Anterior cingulate cortex (tissue), 58 donors: Measurements from ENCODE around the gene PTPRN2.

Experiments used
- DNase-seq, 58 donors: peaks; one replicate each; lab custom pipeline; 2025; lab: John Stamatoyannopoulos, UW

The PTPRN2 gene

GRCh38 chr7:157587805-157588560, 999.6 kb downstream of the PTPRN2 start:
- peak in 2 of 58 donors; percentile 23 to 36 for DNase-seq

GRCh38 chr7:157587051-157587804, 1000.4 kb downstream of the PTPRN2 start:
- no peak for DNase-seq

DNA sequence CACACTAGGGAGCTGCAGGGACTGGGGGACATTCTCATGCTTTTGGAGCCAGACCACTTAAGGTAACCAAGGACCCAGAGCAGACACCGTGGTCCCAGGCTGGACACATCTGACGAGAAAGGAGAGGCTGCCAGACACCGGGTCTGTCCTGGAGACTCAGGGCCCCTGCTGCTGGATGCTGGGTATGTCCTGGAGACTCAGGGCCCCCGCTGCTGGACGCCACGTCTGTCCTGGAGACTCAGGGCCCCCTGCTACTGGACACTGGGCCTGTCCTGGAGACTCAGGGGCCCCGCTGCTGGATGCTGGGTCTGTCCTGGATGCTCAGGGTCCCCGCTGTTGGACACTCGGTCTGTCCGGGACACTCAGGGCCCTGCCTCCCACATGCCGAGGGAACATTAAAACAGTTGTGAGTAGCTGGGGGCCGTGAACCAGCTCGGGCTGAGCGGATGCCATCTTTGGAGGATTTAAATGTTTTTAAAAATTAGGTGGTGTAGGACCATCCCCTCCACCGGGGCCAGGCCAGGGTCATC, 1001.1 kb downstream of the PTPRN2 start:
- DNase-seq: no peak

GRCh38 chr7:157585113-157585861, 1002.3 kb downstream of the PTPRN2 start:
- no peak for DNase-seq

GRCh38 chr7:157584420-157584819, 1003.2 kb downstream of the PTPRN2 start:
- peak in 19 of 58 donors; percentile 10 to 67 (median 33) for DNase-seq

DNA sequence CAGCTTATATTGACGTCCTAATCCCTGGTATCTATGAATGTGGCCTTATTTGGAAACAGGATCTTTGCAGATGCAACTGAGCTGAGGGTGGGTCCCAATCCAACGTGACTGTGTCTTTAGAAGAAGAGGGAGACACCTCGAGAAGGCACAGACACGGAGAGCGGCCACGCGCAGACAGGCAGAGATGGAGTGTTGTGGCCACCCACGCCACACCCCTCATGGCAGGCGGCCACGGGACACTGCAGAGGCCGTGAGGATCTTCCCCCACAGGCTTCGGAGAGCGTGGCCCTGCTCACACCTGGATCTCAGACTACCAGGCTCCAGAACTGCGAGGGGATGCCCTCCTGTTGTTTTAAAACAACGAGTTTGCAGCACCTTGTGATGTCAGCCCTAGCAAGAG, 1005.9 kb downstream of the PTPRN2 start:
- DNase-seq: no peak

GRCh38 chr7:157580324-157580723, 1007.3 kb downstream of the PTPRN2 start:
- no peak for DNase-seq

DNA sequence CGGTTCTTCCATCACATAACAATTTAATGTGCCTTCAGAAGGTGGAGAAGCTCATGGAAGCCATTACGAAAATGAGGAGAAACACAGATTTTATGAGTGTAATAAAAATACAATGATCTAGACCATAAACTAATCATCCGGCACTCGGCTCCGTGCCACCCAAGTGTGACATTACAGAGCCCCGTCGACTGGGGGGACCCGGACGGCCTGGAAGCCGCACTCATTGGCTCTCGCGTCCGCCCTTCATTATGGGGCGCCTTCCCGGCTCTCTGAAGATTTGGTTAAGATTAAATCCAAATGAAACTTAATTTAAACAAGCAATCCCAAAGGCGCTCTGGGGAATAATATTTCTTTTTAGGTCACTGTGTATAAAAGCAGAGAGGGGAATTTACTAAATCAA, 1008.2 kb downstream of the PTPRN2 start:
- DNase-seq: no peak

- no peak for DNase-seq
Measured at GRCh38 chr7:157577796-157578339, 1009.8 kb downstream of the PTPRN2 start.

DNA sequence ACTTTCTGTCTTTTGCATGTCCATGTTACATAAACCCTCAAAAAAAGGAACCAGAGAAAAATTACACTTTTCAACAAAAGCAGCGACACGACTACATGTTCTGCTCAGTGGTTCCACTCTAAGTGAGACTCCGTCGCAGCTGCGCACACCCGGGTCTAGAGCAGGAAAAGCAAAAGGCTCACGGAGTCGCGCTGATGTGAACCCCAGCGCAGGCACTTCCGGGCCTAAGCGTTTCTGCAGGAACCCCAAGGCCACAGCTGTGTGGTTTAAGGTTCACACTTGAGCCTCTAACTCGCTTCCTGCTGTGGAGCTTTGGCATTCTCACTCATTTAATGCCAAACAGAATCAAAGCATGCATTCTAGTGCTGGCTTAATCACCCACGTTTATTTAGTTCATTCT, 1010.6 kb downstream of the PTPRN2 start:
- DNase-seq: no peak

- no peak for DNase-seq
Measured at GRCh38 chr7:157576415-157576814, 1011.2 kb downstream of the PTPRN2 start.

- DNase-seq: no peak
Measured at GRCh38 chr7:157575777-157576176, 1011.8 kb downstream of the PTPRN2 start.

DNA sequence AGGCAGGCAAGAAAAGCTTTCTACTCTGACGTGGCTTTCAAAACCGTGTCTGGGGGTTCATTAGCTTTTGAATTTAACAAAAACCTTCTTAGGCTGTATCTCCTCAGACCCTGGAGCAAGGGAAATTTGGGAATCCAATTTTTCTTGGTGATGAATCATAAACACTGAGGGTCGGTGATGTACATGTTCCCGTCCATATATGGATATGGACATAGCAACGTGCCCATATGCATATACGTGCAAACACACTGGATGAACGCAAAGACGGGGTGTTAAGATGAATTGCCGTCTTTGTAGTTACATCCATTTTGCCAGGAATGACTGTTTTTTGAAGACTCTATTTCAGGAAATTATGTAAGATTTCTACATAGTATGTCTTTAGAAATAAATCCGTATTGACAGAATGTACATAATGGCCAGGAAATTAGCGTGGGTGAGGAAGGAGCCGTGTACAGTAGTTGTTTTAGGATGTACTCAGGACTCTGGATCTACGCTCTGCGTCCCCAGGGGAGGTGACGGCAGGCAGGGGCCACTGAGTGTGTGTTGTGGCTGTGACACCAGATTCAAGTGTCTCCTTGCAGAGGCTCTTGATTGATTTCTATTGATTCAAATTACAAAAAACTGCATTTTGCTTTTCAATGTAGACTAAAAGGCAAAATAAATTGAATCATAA, 1012.6 kb downstream of the PTPRN2 start:
- DNase-seq: no peak

DNA sequence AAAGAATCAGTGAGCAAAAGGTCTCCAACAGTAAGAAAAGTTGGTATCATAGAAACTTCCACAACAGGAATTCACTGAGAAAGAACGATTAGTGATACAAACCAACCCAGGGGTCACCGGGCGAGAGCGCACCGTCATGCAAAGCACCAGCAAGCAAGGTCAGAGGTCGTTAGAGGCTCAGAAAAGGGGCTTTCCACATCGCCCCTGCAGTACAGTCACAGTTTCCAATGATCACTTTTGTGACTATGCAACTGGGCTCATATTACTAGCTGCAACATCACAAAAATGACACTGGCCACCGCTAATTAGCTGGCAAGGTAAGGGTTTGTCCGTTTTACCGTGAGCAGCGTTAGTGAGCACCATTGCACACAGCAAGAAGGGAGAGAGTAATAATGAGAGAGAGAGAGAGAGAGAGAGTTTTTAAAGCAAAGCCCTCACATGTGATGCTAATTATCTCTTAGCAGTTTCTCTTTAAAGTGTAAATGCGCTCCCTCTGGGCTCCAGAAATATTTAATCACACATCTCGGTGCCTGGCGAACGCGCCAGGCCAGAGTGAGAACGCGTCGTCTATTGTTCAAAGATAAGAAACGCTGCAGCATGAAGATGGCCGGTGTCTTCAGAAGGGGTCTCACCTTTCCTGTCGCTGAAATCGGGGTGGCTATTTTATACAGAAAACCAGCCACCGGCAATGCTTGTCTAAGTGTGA, 1013.4 kb downstream of the PTPRN2 start:
- no peak for DNase-seq

- DNase-seq: no peak
Measured at GRCh38 chr7:157573244-157573643, 1014.4 kb downstream of the PTPRN2 start.

DNA sequence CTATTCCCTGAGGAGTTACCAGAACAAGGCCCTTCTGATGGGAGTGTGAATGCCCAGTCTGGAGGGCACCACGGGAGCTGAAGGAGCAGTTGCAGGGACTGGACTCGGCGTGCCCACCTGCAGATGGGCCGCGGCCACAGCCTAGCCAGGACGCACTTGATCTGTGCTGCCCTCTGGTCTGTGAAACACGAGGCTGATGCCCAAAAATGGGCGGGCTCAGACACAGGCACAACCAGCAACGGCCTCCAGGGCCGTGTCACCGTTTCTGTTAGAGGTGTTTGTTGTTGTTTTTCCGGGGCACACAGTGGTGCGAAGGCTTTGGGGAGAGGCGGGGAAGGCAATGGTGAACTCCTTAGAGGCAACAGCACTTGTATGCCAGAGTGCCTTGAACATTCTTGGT, 1015.0 kb downstream of the PTPRN2 start:
- DNase-seq: no peak

GRCh38 chr7:157570531-157571200, 1017.0 kb downstream of the PTPRN2 start:
- no peak for DNase-seq

- no peak for DNase-seq
Measured at GRCh38 chr7:157569967-157570366, 1017.7 kb downstream of the PTPRN2 start.
